COR-L47 (cell line): ENCODE measurements around the gene CHRFAM7A.
"Not testable (repeated sequence)": the region's sequence is repeated elsewhere in the genome, so short reads cannot be mapped to it uniquely, and the experiment has no call there.

Source experiments
- DNase-seq: peaks from one replicate; lab custom pipeline; 2025; lab: John Stamatoyannopoulos, UW

CHRFAM7A gene

GRCh38 chr15:30392766-30393663, at the start of gene CHRFAM7A:
TSS of gene CHRFAM7A (minus strand) at chr15:30393540. CDS start at chr15:30383351, 10,189 bp downstream.
- DNase-seq = not testable (repeated sequence)

- DNase-seq = not testable (repeated sequence)
These were observed 45.0 kb upstream of the CHRFAM7A start for GRCh38 chr15:30438348-30438747.

DNA sequence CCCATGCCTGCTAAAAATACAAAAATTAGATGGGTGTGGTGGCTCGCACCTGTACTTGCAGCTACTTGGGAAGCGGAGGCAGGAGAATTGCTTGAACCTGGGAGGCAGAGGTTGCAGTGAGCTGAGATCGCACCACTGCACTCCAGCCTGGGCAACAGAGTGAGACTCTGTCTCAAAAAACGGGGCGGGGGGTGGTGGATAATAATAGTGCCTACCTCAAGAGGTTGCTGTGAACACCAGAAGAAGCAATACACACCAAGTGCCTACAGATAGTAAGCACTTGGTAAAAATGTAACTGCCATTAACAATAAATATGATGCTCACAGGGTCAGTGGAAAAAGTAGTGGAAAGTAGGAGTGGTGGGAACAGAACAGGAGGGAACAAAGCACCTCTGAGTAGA, 42.5 kb upstream of the CHRFAM7A start:
- DNase-seq = not testable (repeated sequence)

DNA sequence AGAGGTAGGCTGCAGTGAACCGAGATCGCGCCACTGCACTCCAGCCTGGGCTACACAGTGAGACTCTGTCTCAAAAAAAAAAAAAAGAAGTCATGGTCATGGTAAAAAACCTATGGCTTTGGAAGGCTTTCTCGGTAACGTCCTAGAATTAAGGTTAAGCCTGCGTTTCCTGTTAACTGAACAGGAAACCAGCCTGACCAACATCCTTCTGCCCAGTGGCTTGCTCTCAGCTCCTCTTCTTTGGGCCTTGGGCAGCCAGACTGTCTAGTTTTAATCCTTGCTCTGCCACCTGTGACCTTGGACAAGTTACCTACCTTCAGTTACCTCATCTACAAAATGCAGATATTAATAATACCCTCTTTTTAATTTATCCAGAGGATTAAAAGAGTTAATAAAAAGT, 27.4 kb upstream of the CHRFAM7A start:
- DNase-seq = not testable (repeated sequence)

DNA sequence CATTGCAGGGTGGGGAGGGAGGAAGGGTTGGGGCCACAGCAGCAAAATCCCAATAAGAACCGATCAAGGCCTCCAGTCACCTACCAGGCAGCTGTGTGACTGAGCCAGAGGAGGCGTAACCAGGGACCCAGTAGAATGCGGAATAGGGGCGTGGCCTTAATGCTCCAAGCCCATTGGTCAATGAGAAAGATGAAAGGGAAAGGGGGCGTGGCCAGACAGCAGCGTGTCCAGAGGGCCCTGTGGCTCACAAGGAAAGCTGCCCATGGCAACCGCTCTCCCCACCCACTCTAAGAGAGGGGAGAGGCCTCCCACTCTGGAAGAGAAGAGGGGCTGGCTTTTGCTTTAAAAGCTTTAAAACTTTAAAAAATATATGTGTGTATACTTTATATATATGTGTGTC, 20.8 kb upstream of the CHRFAM7A start, which contains the start of gene GOLGA8R:
Gene GOLGA8R, minus strand, starts transcription at position 101 of the 400 bp plus-strand sequence. Its CDS starts 98 bp downstream, at position 3.
- not testable (repeated sequence) for DNase-seq

GRCh38 chr15:30407636-30408035, 14.3 kb upstream of the CHRFAM7A start:
- DNase-seq = not testable (repeated sequence)

DNA sequence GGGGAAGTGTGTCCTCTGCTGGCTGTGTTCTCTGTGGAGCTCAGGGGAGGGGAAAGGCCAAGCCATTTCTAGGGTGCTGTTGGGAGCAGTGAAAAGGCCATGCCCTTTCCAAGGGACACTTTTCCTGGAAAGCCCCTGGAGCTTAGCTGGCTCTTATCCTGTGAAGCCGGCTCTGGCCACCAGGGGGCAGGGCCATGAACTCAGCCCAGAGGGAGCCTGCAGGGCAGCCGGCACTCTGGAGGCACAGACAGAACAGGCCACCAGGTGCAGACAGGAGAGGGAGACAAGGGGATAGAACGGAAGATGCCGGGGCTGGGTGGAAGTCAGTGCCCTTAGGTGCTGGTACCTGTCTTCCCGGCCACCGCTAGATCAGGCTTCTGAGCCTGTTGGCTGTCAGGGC, 5.6 kb upstream of the CHRFAM7A start:
- DNase-seq = not testable (repeated sequence)

DNA sequence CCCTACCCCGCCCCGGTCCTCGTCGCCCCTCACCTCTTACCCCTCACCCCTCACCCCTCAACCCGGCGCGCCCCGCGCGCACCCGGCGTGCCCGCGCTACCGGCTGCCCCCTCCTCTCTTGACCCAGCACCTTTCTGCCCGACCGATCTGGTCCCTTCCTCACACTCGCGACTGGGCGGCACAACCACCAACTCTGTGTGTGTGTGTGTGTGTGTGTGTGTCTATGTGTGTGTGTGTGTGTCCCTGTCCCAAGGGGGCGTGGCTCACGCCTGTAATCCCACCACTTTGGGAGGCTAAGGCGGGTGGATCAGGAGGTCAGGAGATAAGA, 288 bp upstream of the CHRFAM7A start:
- not testable (repeated sequence) for DNase-seq

DNA sequence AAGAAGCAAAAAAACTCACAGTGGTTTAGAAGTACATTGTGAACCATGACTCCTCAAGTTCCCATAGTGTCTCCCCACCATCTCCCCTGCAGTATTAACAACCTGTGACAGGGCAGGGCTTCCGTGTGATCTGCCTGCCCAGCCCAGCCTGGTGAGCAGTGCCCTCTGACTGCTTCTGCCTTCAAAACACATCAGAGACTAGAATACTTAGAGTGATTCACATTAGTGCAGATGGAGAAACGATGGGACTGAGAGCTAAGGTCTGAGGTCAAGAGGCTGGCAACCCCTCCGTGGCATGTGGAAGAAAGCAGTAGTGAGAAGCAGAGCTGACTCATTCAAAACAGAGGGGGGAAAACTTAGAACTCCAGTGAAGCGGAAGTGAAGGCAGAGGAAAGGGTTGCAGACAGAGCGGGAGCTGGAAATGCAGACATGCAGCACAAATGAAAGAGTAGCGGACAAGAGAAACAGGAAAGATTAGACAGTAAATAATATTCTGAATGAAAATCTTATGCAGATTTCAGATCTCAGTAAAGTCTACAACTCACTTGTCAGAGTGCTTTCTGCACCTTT, 6.9 kb downstream of the CHRFAM7A start:
- DNase-seq = not testable (repeated sequence)

- DNase-seq = not testable (repeated sequence)
These were observed 16.3 kb downstream of the CHRFAM7A start for GRCh38 chr15:30377082-30377413.

DNA sequence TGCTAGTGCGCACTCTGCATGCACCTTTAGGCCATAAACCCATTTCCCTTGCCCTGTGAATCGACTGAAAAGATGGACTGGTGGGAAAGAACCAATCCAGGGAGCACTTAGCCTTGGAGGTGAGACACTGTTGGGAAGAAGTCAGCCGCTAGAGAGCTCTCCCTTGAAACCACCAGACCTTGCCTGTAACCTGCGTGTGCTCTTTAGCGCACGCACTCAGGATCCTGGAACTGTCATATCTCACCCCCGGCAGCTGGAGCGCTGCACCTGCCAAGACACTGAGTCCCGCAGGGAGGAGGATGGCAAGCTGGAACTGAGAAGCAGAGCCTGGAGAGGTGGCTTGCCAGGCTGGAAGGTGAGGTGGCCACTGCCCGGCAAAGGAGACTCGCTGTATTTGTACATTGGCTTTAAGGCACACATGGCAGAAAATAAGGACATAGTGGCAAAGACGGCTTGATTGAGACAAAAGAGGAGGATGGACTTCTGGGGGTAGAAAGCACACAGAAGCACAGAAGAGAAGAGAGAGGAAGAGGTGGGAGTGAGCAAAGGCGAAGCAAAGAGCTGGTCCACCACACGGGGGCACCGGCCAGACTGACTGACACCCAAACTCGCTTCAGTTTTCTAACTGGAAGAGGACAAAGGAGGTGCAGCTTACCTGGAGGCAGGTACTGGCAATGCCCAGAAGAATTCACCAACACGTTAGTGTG, 16.8 kb downstream of the CHRFAM7A start:
- DNase-seq = not testable (repeated sequence)

GRCh38 chr15:30375872-30376271, 17.5 kb downstream of the CHRFAM7A start:
- not testable (repeated sequence) for DNase-seq

GRCh38 chr15:30374862-30375261, 18.5 kb downstream of the CHRFAM7A start:
- DNase-seq = not testable (repeated sequence)

- not testable (repeated sequence) for DNase-seq
These were observed 25.1 kb downstream of the CHRFAM7A start for GRCh38 chr15:30368271-30368670.

DNA sequence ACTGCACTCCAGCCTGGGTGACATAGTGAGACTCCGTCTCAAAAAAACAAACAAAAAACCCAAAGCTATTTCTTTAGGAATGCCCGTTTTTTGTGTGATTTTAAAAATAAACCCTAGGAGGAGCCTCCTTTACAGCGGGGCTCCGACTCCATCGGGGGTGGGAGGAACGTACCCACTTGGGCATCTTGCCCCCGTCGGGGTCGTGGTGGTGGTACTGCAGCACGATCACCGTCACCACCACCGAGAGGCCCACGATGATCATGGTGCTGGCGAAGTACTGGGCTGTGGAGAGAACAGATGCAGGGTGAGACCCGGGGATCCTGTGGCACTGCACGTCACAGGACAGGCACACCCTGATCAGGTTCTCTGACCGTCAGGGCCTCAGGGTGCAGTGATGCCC, 26.1 kb downstream of the CHRFAM7A start:
- DNase-seq = not testable (repeated sequence)

DNA sequence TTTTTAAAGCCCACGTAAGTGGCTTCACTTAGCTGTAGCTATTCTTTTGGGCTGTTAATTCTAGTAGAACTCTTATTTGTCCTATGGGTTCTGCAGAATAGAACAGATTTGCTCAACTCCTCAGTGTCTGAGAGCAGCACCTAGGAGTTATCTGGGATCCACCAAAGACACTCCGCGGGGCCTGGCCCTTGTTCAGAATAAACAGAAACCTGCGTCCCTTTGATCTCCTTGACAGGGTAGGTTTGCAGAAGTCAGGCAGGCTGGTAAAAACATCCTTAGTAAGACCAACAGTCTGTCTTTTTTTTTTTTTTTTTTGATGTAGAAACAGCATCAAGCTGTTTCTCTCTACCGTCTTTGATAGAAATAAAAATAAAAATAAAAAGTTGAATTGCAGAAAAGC, 31.9 kb downstream of the CHRFAM7A start:
- DNase-seq = not testable (repeated sequence)

DNA sequence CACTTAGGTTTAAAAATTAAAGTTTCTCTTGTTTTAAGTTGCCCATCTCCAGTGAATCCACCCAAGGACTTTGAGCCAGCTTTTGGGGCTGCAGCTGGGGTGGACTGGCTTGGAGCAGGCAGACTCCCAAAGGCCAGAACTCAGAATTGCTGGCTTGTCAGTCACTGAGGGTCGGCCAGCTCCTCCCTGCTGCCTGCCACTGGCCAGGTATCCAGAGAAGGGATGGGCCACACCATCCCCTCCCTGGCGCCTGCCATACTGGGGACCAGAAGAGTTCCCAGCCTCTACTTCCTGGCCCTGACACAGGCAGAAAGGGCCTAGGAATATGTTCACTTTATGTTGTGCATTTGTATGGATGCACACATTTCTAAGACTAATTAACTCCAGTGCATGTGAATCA, 32.4 kb downstream of the CHRFAM7A start:
- not testable (repeated sequence) for DNase-seq

GRCh38 chr15:30355043-30355442, 38.3 kb downstream of the CHRFAM7A start:
- DNase-seq = not testable (repeated sequence)

GRCh38 chr15:30349803-30350202, 43.5 kb downstream of the CHRFAM7A start:
- not testable (repeated sequence) for DNase-seq

- DNase-seq = not testable (repeated sequence)
These were observed 56.8 kb downstream of the CHRFAM7A start for GRCh38 chr15:30336584-30336983.

DNA sequence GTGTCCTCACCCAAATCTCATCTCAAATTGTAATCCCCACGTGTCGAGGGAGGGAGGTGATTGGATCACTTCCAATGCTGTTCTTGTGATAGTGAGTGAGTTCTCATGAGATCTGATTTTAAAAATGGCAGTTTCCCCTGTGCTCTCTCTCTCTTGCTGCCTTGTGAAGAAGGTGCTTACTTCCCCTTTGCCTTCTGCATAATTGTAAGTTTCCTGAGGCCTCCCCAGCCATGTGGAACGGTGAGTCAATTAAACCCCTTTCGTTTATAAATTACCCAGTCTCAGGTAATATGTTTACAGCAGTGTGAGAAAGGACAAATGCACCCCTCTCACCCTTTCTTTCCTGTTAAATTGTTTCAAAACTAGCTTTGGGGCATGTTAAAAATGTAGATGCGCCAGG, 59.2 kb downstream of the CHRFAM7A start:
- not testable (repeated sequence) for DNase-seq

DNA sequence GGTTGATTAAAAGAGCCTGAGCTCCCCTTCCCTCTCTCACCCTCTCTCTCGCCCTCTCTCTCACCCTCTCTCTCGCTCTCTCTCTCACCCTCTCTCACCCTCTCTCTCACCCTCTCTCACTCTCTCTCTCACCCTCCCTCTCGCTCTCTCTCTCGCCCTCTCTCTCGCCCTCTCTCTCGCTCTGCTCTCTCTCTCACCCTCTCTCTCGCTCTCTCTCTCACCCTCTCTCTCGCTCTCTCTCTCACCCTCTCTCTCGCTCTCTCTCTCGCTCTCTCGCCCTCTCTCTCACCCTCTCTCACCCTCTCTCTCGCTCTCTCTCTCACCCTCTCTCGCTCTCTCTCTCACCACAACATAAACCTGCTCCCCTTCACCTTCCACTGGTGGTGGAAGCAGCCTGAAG, 67.2 kb downstream of the CHRFAM7A start:
- not testable (repeated sequence) for DNase-seq

- DNase-seq = not testable (repeated sequence)
These were observed 72.3 kb downstream of the CHRFAM7A start for GRCh38 chr15:30321063-30321462.
